Measurements from ENCODE around the gene NOD1.
A peak's percentile ranks its signal among the peaks of the same experiment; 100 is the strongest.
"Not testable (repeated sequence)": the region's sequence is repeated elsewhere in the genome, so short reads cannot be mapped to it uniquely, and the experiment has no call there.

The NOD1 gene

GRCh38 chr7:30504301-30505173, 26.0 kb upstream of the NOD1 start, which contains the start of gene GGCT:
Gene GGCT, minus strand, starts transcription at chr7:30504829. Its CDS starts 120 bp downstream, at chr7:30504709.
- DNase-seq (ENCODE audit: low read depth): peak; percentile 98

DNA sequence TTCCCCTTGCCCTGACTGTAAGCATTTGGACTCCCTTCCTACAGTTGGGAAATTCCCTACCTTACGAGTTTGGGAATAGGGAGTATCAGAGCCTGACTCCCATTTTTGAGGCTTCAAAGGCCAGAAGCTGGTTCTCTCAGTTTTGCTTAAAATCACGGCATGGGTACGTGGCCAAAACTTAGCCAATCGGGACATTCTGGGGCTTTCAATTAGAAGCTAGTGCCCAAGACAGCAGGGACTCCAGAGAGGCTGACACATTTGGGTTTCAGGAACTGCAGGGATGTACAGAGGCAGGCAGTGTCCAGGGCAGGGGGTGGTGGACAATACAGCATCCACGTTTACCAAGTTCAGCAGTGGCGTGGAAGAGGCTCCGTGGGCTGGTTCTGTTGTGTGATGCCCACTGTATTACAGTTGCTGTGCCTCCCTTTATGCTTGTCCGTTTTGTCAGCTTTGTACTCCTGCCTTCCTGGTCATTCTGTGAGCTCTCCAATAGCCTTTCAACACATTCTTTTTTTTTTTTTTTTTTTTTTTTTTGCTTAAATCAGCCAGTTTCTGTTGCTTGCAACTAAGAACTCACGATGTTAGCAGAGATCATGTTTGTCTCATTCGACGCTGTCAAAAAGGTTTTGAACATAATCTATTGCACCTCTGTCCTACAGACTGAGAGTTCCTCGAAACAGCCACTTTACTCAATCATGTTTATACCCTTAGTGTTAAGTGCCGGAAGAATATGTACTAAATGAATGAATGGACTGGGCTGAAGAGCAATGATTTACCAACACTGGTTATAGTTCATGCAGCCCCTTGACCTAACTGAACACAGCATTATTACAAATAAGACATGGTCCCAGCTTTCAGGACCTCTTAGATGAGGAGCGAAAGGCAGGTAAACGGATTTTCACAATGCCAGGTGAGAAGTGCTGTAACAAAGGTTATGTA, 25.0 kb upstream of the NOD1 start:
- DNase-seq (ENCODE audit: low read depth): peak; percentile 3

DNA sequence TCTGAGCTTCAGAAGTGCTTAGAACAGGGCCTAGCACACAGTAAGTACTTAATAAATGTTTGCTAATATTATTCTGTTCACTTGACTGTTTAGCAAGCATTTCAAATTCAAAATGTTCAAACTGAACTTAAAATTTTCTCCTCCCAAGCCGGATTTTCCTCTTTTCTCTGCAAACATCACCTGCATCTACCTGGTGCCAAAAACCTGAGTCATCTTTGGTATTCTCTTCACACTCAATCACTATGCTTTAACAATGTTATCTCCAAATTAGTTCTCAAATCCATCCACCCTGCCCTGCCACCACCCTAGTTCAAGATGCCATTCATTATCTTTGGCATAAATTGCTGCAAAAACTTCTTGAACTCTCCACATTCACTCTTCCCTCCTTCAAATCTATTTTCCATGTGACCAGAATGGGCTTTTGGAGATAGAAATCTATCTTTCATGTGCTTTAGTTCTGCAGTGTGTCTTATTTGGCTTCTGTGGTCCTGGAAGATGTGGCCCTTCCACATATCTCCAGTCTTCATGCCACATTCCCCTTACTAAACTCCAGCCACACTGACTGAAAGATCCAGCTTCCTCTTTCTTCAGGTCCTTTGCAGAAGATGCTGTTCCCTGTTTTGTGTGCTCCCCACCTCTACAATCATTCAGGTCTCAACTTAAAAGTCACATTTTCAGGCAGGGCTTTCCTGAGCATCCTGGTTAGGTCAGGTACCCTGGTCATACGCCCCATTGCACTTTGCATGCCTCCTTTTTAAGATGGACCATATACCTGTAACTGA, 24.1 kb upstream of the NOD1 start:
- no peak for DNase-seq (ENCODE audit: low read depth)

DNA sequence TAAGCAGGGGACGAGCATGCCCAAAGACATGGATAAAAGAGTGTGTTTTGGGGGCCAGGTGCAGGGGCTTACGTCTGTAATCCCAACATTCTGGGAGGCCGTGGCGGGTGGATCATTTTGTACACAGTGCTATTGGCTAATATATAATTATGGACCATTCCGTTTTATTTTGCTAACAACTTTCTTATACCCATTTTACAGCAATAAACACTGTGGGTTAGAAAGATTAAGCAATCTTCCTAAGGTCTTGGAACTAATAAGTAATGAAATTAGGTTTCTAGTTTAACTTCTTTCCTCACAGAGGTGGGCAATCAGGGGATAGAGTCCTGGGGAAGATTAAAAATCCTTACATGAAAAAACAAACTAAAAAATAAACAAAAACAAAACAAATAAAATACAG, 22.7 kb upstream of the NOD1 start:
- DNase-seq (ENCODE audit: low read depth): no peak

GRCh38 chr7:30493228-30493627, 14.6 kb upstream of the NOD1 start:
- DNase-seq (ENCODE audit: low read depth): no peak

GRCh38 chr7:30491417-30491816, 12.8 kb upstream of the NOD1 start:
- DNase-seq (ENCODE audit: low read depth): no peak

- no peak for DNase-seq (ENCODE audit: low read depth)
Observed at GRCh38 chr7:30487371-30487770, 8.8 kb upstream of the NOD1 start.

DNA sequence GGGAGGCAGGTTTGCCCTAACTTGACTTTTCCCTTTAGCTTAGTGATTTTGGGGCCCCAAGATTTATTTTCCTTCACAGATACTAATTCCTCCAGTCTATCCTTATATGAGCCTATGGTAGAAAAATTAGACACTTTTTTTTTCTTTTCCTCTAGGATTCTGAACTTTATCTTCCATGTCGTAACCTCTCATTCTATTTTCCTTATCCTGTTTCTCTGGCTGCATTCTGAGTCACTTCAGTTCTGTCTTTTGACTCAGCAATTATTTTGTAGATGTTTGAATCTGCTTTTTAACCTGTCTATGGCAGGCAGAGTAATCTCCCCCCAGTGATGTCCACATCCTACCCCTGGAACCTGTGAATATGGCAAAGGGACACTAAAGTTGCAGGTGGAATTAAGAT, 7.1 kb upstream of the NOD1 start:
- DNase-seq (ENCODE audit: low read depth): no peak

DNA sequence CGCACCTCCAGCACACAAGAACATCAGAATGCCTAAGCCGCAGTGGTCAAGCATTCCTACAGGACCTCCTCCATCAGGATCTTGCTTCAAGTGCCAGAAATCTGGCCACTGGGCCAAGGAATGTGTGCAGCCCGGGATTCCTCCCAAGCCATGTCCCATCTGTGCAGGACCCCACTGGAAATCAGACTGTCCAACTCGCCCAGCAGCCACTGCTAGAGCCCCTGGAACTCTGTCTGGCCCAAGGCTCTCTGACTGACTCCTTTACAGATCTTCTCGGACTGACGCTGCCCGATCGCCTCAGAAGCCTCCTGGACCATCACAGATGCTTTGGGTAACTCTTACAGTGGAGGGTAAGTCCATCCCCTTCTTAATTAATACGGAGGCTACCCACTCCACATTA, 2.8 kb upstream of the NOD1 start:
- DNase-seq (ENCODE audit: low read depth): not testable (repeated sequence)

DNA sequence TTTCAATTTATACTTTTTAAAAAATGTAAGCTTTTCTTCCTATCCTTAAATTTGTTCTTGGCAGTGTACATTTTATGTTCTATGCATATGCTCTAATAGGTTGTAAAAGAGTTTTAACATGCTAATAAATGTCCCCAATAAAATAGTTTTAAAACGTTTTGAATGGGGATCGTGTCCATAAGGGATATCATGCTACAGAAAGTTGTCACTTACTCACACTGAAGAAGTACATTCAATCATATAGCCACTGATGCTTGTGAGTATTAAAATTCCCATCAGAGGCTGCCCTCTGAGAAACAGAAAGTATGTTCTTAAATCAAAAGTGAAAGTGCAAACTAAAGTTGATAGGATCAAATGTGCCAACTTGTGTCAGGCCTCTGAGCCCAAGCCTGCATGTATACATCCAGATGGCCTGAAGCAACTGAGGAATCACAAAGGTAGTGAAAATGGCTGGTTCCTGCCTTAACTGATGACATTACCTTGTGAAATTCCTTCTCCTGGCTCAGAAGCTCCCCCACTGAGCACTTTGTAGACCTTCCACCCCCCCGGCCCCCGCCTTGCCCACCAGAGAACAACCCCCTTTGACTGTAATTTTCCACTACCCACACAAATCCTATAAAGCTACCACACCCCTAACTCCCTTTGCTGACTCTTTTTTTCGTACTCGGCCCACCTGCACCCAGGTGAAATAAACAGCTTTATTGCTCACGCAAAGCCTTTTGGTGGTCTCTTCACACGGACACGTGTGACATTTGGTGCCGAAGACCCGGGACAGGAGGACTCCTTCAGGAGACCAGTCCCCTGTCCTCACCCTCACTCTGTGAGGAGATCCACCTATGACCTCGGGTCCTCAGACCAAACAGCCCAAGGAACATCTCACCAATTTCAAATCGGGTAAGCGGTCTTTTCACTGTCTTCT, 877 bp upstream of the NOD1 start:
- DNase-seq (ENCODE audit: low read depth): peak; percentile 73

GRCh38 chr7:30476459-30477145, 2.0 kb downstream of the NOD1 start:
- no peak for DNase-seq (ENCODE audit: low read depth)

- peak; percentile 31 for DNase-seq (ENCODE audit: low read depth)
Observed at GRCh38 chr7:30475580-30475979, 3.0 kb downstream of the NOD1 start.

GRCh38 chr7:30474893-30475292, 3.7 kb downstream of the NOD1 start:
- DNase-seq (ENCODE audit: low read depth): peak; percentile 72

GRCh38 chr7:30474485-30474884, 4.1 kb downstream of the NOD1 start:
- no peak for DNase-seq (ENCODE audit: low read depth)

DNA sequence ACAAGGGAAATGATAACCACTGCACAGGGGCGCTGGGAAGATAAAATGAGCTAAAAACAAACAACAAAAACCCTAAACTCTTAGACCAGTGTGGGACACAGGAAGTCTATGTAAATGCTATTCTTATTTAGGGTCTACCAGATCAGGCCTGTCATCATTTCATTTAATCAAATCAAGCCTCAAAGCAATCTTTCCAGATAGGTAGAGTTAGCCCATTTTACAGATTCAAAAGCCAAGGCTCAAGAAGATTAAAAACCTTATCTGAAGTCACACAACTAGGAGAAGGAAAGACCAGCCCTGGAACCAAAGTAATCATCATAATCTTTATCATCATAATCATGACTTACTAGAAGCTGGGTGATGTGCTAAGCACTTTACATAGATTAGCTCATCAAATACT, 4.7 kb downstream of the NOD1 start:
- DNase-seq (ENCODE audit: low read depth): no peak

GRCh38 chr7:30472784-30473775, 5.5 kb downstream of the NOD1 start:
- peak; percentile 94 for DNase-seq (ENCODE audit: low read depth)

DNA sequence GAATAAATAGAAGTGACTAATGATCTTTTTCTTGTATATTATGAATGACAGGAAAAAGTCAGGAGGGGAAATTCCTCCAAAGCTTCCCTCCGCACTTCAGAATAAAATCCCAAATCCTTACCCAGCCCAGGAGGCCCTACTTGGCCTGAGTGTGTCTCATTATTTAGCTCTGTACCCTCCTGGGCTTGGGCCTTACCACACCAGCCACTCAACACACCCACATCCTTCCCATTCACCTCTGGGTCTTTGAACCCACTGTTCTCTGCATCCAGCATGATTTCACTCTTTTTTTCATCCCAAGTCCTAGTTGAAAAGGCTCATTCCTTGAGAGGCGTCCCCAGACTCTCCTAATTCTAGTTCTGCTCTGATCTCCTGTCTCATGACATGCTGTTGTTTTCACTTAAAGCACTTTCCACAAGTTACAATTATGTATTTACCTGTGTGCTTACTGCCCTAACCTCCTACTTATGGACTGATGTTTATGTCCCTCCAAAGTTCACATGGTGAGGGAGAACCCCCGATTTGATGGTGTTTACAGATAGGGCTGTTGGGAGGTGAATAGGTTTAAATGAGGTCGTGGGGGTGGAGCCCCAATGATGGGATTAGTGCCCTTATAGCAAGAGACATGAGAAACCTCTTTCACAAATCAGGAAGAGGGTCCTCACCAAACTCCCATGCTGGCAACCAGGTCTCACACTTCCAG, 6.4 kb downstream of the NOD1 start:
- peak; percentile 27 for DNase-seq (ENCODE audit: low read depth)

DNA sequence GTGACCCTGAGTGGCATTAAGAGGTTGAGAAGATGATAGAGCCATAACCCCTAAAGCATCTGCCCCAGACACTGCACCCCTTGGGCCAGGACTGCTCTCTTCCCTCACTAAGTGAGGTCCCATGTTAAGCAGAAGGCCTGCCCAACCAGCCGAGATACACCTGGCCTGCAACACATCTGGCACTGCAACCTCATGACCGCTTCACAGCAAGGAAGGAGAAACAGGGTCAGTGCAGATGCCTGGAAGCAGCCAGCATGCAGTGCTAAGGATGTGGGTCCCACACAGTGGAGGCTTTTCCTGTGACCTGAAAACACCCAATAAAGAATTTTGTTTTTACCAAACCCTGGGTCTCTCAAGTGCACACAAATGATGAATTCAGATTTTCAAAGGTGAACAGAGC, 7.4 kb downstream of the NOD1 start:
- peak; percentile 31 for DNase-seq (ENCODE audit: low read depth)

Measured in iris pigment epithelial cell (primary cell).